GM19351 (cell line): Measurements from ENCODE around the gene HEXD.
"Not testable (repeated sequence)": the region's sequence is repeated elsewhere in the genome, so short reads cannot be mapped to it uniquely, and the experiment has no call there.

Source experiments
- ATAC-seq: cut with Tn5 transposase; IDR thresholded peaks from one replicate; pipeline ENCODE4 v1.9.1; 2021; ENCODE audit warnings: mild to moderate bottlenecking, moderate library complexity; ENCODE audit not compliant: unreplicated experiment

HEXD gene

GRCh38 chr17:82457073-82457928, 39.2 kb downstream of the HEXD start:
- ATAC-seq, result no peak

- no peak for ATAC-seq
These were observed 39.7 kb downstream of the HEXD start for GRCh38 chr17:82457929-82458178.

- ATAC-seq, result peak; percentile 95
These were observed 40.2 kb downstream of the HEXD start, which contains the start of gene NARF for GRCh38 chr17:82458179-82458884. TSS of gene NARF (plus strand) at chr17:82458741. CDS start at chr17:82458804, 63 bp downstream.

GRCh38 chr17:82458885-82459424, 40.8 kb downstream of the HEXD start:
- ATAC-seq, result peak; percentile 9

- ATAC-seq, result not testable (repeated sequence)
These were observed 41.8 kb downstream of the HEXD start for GRCh38 chr17:82459936-82460335.

GRCh38 chr17:82461827-82462524, 43.8 kb downstream of the HEXD start:
- no peak for ATAC-seq

GRCh38 chr17:82463391-82463790, 45.2 kb downstream of the HEXD start:
- no peak for ATAC-seq

GRCh38 chr17:82463925-82464566, 45.9 kb downstream of the HEXD start:
- ATAC-seq, result no peak

GRCh38 chr17:82464567-82464929, 46.4 kb downstream of the HEXD start:
- ATAC-seq, result no peak

GRCh38 chr17:82465023-82465603, 47.0 kb downstream of the HEXD start:
- ATAC-seq, result no peak

GRCh38 chr17:82468692-82469091, 50.5 kb downstream of the HEXD start:
- ATAC-seq, result no peak

GRCh38 chr17:82470065-82470464, 51.9 kb downstream of the HEXD start:
- ATAC-seq, result no peak

GRCh38 chr17:82474223-82475010, 56.3 kb downstream of the HEXD start:
- no peak for ATAC-seq

GRCh38 chr17:82475458-82475857, 57.3 kb downstream of the HEXD start:
- no peak for ATAC-seq

- no peak for ATAC-seq
These were observed 59.8 kb downstream of the HEXD start for GRCh38 chr17:82477934-82478333.

- no peak for ATAC-seq
These were observed 61.5 kb downstream of the HEXD start for GRCh38 chr17:82479602-82480001.

- ATAC-seq, result no peak
These were observed 62.2 kb downstream of the HEXD start for GRCh38 chr17:82480318-82480717.

- no peak for ATAC-seq
These were observed 65.1 kb downstream of the HEXD start for GRCh38 chr17:82483204-82483660.

- no peak for ATAC-seq
These were observed 65.7 kb downstream of the HEXD start for GRCh38 chr17:82483836-82484235.
